CD4-positive, alpha-beta T cell treated with Interleukin-17A for 1 hour (primary cell): ENCODE data around the gene LDLRAD4.

Experiments
- DNase-seq: peaks from one replicate; pipeline ENCODE4 v3.0.0-alpha.2; 2020

The LDLRAD4 gene

GRCh38 chr18:13218368-13218991, at the start of gene LDLRAD4:
TSS of gene LDLRAD4 (plus strand) at chr18:13218760.
- peak; percentile 37 for DNase-seq

- no peak for DNase-seq
Observed at GRCh38 chr18:13173578-13174145, 44.9 kb upstream of the LDLRAD4 start.

GRCh38 chr18:13175266-13175665, 43.3 kb upstream of the LDLRAD4 start:
- no peak for DNase-seq

- DNase-seq, result no peak
Observed at GRCh38 chr18:13175754-13176210, 42.8 kb upstream of the LDLRAD4 start.

- DNase-seq, result peak; percentile 28
Observed at GRCh38 chr18:13176847-13177246, 41.7 kb upstream of the LDLRAD4 start.

GRCh38 chr18:13178197-13178596, 40.4 kb upstream of the LDLRAD4 start:
- DNase-seq, result no peak

GRCh38 chr18:13178976-13179375, 39.6 kb upstream of the LDLRAD4 start:
- no peak for DNase-seq

GRCh38 chr18:13179566-13180113, 38.9 kb upstream of the LDLRAD4 start:
- DNase-seq, result no peak

GRCh38 chr18:13180614-13181375, 37.8 kb upstream of the LDLRAD4 start:
- DNase-seq, result no peak

GRCh38 chr18:13181765-13182164, 36.8 kb upstream of the LDLRAD4 start:
- no peak for DNase-seq

- DNase-seq, result no peak
Observed at GRCh38 chr18:13183359-13183758, 35.2 kb upstream of the LDLRAD4 start.

- no peak for DNase-seq
Observed at GRCh38 chr18:13183790-13184189, 34.8 kb upstream of the LDLRAD4 start.

GRCh38 chr18:13184396-13184795, 34.2 kb upstream of the LDLRAD4 start:
- no peak for DNase-seq

- no peak for DNase-seq
Observed at GRCh38 chr18:13185675-13186198, 32.8 kb upstream of the LDLRAD4 start.

GRCh38 chr18:13186687-13187086, 31.9 kb upstream of the LDLRAD4 start:
- DNase-seq, result no peak

- no peak for DNase-seq
Observed at GRCh38 chr18:13187498-13187897, 31.1 kb upstream of the LDLRAD4 start.

- no peak for DNase-seq
Observed at GRCh38 chr18:13191031-13191430, 27.5 kb upstream of the LDLRAD4 start.

- no peak for DNase-seq
Observed at GRCh38 chr18:13191779-13192178, 26.8 kb upstream of the LDLRAD4 start.

- DNase-seq, result no peak
Observed at GRCh38 chr18:13192970-13193369, 25.6 kb upstream of the LDLRAD4 start.

- DNase-seq, result no peak
Observed at GRCh38 chr18:13194239-13194638, 24.3 kb upstream of the LDLRAD4 start.

- DNase-seq, result no peak
Observed at GRCh38 chr18:13198701-13199100, 19.9 kb upstream of the LDLRAD4 start.

GRCh38 chr18:13199169-13199568, 19.4 kb upstream of the LDLRAD4 start:
- no peak for DNase-seq

GRCh38 chr18:13201292-13201691, 17.3 kb upstream of the LDLRAD4 start:
- DNase-seq, result no peak

GRCh38 chr18:13202571-13202970, 16.0 kb upstream of the LDLRAD4 start:
- DNase-seq, result no peak
